ENCODE data around the gene HIC2. TPM values are rescaled to one million over a fixed set of nuclear protein-coding genes. Genes with fewer than 3 reads are reported as not detected.

The HIC2 gene
- total and polyA plus RNA-seq, 2 of the 13 experiments (the other 11 are each of a cell fraction or from before 2014, with no cell fraction given) = 5.0 to 13.7 TPM

DNA sequence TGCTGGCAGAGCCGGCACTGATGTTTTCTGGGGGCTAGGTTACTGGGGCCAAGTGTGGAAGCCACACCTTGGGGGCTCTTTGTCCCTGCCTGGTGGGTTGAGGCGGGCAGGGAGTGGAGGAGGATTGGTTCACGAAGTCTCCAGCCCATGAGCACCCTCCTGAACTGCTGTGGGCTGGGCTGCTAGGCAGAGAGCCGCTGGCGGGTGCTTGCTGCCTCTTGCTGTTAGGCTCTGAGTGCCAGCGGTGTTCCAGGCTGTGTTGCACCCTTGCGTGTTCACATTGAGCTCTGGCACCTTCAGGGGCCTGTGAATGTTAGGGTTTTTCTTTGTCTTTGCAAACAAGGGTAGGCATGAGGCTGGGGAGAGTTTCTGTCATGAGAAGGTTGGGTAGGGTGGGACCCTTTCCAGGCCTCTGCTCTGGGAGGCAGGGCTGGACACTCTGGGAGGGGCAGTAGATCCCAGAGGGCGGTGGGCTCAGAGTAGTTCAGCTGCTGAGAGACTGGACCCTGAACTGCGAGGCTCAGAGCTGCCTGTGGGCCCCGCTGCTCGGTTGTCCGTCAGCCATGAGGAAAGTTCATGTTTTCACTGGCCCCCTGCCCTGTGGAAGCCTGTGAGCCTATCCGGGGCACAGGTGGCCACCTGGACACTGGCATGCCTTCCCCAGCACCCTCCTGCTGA lies 26.0 kb downstream of the HIC2 start (continued):
- TF ChIP-seq ZNF572 (CRISPR knock-in tag; IDR thresholded peaks at IDR 0.05) = no peak
- TF ChIP-seq, protein P1, sequence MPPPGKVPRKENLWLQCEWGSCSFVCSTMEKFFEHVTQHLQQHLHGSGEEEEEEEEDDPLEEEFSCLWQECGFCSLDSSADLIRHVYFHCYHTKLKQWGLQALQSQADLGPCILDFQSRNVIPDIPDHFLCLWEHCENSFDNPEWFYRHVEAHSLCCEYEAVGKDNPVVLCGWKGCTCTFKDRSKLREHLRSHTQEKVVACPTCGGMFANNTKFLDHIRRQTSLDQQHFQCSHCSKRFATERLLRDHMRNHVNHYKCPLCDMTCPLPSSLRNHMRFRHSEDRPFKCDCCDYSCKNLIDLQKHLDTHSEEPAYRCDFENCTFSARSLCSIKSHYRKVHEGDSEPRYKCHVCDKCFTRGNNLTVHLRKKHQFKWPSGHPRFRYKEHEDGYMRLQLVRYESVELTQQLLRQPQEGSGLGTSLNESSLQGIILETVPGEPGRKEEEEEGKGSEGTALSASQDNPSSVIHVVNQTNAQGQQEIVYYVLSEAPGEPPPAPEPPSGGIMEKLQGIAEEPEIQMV (CRISPR knock-in tag; IDR thresholded peaks at IDR 0.05; ENCODE audit: low read depth) = 0 out of 2 replicates have a peak, but pooled peaks have one; percentile 42
- no peak for TF ChIP-seq PCBP2 (optimal IDR thresholded peaks at IDR 0.05; ENCODE audit: low read depth, low read length, poor library complexity, severe bottlenecking)
- TF ChIP-seq NR3C1 (CRISPR knock-in tag; IDR thresholded peaks at IDR 0.05) = no peak
- TF ChIP-seq SIX4 (CRISPR knock-in tag; IDR thresholded peaks at IDR 0.05) = no peak
- TF ChIP-seq, protein P2, sequence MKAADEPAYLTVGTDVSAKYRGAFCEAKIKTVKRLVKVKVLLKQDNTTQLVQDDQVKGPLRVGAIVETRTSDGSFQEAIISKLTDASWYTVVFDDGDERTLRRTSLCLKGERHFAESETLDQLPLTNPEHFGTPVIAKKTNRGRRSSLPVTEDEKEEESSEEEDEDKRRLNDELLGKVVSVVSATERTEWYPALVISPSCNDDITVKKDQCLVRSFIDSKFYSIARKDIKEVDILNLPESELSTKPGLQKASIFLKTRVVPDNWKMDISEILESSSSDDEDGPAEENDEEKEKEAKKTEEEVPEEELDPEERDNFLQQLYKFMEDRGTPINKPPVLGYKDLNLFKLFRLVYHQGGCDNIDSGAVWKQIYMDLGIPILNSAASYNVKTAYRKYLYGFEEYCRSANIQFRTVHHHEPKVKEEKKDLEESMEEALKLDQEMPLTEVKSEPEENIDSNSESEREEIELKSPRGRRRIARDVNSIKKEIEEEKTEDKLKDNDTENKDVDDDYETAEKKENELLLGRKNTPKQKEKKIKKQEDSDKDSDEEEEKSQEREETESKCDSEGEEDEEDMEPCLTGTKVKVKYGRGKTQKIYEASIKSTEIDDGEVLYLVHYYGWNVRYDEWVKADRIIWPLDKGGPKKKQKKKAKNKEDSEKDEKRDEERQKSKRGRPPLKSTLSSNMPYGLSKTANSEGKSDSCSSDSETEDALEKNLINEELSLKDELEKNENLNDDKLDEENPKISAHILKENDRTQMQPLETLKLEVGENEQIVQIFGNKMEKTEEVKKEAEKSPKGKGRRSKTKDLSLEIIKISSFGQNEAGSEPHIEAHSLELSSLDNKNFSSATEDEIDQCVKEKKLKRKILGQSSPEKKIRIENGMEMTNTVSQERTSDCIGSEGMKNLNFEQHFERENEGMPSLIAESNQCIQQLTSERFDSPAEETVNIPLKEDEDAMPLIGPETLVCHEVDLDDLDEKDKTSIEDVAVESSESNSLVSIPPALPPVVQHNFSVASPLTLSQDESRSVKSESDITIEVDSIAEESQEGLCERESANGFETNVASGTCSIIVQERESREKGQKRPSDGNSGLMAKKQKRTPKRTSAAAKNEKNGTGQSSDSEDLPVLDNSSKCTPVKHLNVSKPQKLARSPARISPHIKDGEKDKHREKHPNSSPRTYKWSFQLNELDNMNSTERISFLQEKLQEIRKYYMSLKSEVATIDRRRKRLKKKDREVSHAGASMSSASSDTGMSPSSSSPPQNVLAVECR (CRISPR knock-in tag; IDR thresholded peaks at IDR 0.05; ENCODE audit: borderline replicate concordance) = peak; percentile 41; the same call in 1 of the 2 replicates
- no peak for TF ChIP-seq RAD21 (CRISPR knock-in tag; IDR thresholded peaks at IDR 0.05)
- TF ChIP-seq, protein P3, sequence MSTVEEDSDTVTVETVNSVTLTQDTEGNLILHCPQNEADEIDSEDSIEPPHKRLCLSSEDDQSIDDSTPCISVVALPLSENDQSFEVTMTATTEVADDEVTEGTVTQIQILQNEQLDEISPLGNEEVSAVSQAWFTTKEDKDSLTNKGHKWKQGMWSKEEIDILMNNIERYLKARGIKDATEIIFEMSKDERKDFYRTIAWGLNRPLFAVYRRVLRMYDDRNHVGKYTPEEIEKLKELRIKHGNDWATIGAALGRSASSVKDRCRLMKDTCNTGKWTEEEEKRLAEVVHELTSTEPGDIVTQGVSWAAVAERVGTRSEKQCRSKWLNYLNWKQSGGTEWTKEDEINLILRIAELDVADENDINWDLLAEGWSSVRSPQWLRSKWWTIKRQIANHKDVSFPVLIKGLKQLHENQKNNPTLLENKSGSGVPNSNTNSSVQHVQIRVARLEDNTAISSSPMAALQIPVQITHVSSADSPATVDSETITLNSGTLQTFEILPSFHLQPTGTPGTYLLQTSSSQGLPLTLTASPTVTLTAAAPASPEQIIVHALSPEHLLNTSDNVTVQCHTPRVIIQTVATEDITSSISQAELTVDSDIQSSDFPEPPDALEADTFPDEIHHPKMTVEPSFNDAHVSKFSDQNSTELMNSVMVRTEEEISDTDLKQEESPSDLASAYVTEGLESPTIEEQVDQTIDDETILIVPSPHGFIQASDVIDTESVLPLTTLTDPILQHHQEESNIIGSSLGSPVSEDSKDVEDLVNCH (CRISPR knock-in tag; IDR thresholded peaks at IDR 0.05) = no peak
- TF ChIP-seq, protein P4, sequence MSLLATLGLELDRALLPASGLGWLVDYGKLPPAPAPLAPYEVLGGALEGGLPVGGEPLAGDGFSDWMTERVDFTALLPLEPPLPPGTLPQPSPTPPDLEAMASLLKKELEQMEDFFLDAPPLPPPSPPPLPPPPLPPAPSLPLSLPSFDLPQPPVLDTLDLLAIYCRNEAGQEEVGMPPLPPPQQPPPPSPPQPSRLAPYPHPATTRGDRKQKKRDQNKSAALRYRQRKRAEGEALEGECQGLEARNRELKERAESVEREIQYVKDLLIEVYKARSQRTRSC (CRISPR knock-in tag; IDR thresholded peaks at IDR 0.05; ENCODE audit: low read depth) = no peak
- TF ChIP-seq ZBTB38 (CRISPR knock-in tag; IDR thresholded peaks at IDR 0.05) = peak; percentile 67; the same call in 1 of the 2 replicates

Data from HepG2 (cell line).